Activated naive CD8-positive, alpha-beta T cell (primary cell): ENCODE measurements around the gene TLR10.

ENCODE experiments used
- H3K27ac Mint-ChIP-seq: one replicate; pipeline ENCODE4 v1.8.0; 2021; ENCODE audit warnings: mixed read lengths
- H3K27me3 Mint-ChIP-seq: one replicate; pipeline ENCODE4 v1.8.0; 2021; ENCODE audit warnings: mixed read lengths
- H3K36me3 Mint-ChIP-seq: one replicate; pipeline ENCODE4 v1.8.0; 2021; ENCODE audit warnings: mixed read lengths
- H3K4me1 Mint-ChIP-seq: one replicate; pipeline ENCODE4 v1.8.0; 2021; ENCODE audit warnings: low read depth, mixed read lengths
- H3K4me3 Mint-ChIP-seq: one replicate; pipeline ENCODE4 v1.8.0; 2021; ENCODE audit warnings: mild to moderate bottlenecking, mixed read lengths
- H3K9me3 Mint-ChIP-seq: one replicate; pipeline ENCODE4 v1.8.0; 2021; ENCODE audit warnings: low read depth, mixed read lengths

The TLR10 gene

GRCh38 chr4:38764277-38764676, 18.5 kb downstream of the TLR10 start:
- H3K9me3 Mint-ChIP-seq: no peaks in the 10 kb centered on the region
- H3K27ac Mint-ChIP-seq: no peak overlapping the region
- H3K4me1 Mint-ChIP-seq: peaks cover 10% of the 10 kb centered on the region
- H3K27me3 Mint-ChIP-seq: no peaks in the 10 kb centered on the region
- no peaks in the 10 kb centered on the region for H3K36me3 Mint-ChIP-seq
- H3K4me3 Mint-ChIP-seq: no peak overlapping the region

DNA sequence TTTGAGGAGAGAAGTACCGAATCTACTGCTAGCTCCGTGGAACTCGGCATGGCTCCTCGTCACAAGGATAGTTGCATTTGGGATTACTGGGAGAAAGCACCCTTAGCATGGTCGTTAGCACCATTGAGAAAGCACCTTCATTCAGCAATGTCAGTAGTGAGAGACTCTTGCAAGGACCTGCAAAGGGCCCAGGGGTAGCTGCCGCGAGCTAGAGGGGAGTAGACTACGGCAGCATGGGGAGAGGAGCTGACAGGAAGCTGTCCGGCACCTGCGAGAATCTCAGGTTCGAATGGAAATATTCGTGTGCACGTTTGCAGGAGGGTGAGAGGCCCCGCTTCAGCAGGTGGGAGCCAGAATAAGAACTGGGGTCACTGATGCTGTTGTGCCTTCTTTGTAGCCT, 20.2 kb downstream of the TLR10 start:
- Mint-ChIP-seq H3K27ac (no peak overlapping the region), H3K4me1 (peaks cover 10% of the 10 kb centered on the region)

DNA sequence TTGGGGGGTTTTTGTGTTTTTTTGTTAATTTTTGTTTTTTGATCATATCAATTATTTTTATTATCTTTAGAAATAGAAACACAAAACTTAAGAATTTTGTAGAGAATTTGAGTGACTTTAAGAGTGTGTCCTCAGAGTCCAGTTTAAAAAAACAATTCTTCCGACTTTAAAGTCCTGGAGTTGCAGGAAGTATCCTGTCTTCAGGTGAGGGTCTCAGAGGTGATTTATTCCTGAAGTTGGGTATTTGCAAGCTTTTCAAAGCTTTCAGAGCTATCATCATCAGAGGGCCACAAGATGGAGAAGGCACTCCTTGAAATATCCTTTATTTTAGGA, 23.0 kb downstream of the TLR10 start:
- Mint-ChIP-seq H3K9me3 (no peaks in the 10 kb centered on the region), H3K4me1 (peaks cover 10% of the 10 kb centered on the region), H3K4me3 (no peak overlapping the region)

More for the DNA sequence above, 20.2 kb downstream of the TLR10 start:
- no peak overlapping the region for H3K4me3 Mint-ChIP-seq
- H3K36me3 Mint-ChIP-seq: no peaks in the 10 kb centered on the region
- no peaks in the 10 kb centered on the region for H3K27me3 Mint-ChIP-seq
- H3K9me3 Mint-ChIP-seq: no peaks in the 10 kb centered on the region

DNA sequence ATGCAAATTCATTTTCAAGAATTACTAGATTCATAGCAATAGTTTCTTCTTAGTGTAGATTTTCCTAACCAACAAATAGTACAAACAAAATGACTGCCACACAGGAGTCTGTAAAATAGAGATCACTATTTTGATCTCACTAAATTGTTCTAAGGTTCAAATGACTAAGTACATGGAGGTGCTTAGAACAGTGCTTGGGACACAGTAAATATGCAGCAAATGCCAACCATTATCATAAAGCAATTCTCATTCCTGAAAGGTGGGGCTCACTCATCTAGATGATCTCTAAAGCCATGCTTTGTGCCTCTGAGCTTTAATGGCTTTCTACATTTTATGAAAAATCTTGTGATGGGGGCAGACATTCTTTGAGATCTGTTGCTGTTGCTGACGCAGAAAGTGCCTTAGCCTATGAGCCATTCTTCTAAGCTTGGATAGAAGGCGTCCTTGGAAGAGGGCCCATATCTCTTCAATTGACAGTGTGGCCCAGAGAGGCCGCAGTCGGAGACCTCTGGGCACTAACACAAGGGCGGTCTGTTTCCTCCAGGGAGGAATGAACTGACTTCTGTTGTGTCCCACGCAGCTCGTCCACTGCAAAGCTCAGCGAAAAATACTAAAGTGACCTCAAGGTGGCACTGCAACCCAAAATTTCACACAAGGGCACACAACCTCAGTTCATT, 23.5 kb downstream of the TLR10 start:
- no peak overlapping the region for H3K4me3 Mint-ChIP-seq

More for the DNA sequence above, 23.0 kb downstream of the TLR10 start:
- no peak overlapping the region for H3K27ac Mint-ChIP-seq
- H3K27me3 Mint-ChIP-seq: no peaks in the 10 kb centered on the region
- no peaks in the 10 kb centered on the region for H3K36me3 Mint-ChIP-seq

DNA sequence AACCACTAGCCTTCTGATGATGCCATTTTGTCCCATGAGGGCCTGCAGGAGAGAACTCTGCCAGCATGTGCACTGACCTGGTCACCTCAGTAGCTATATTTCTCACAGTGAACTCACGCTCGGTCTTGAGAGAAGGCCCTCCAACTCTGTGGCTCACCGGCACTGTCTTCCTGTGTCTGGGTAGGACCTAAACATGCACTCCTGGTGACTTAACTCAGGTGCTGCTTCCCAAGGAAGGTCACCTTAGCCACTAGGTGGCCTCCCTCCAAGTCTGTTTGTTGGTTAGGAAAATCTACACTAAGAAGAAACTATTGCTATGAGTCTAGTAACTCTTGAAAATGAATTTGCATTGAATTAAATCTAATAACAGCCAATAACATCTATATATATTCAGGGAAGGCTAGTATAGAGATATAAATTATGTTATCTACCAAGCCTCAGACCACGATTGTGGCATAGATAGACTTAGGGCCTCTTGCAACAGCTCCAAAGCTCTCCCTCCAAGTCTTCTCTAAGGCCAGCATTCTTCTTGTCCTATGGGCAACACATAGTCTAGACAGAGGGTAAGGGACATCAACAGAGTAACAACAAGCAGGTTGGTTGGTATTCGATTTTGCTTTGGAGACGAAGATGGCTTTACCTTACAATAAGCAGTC, 24.7 kb downstream of the TLR10 start:
- Mint-ChIP-seq H3K4me1 (peaks cover 10% of the 10 kb centered on the region), H3K36me3 (no peaks in the 10 kb centered on the region), H3K9me3 (no peaks in the 10 kb centered on the region), H3K27ac (no peak overlapping the region), H3K4me3 (no peak overlapping the region), H3K27me3 (no peaks in the 10 kb centered on the region)

More for the DNA sequence above, 23.5 kb downstream of the TLR10 start:
- Mint-ChIP-seq H3K4me1 (peaks cover 10% of the 10 kb centered on the region), H3K27me3 (no peaks in the 10 kb centered on the region), H3K27ac (no peak overlapping the region), H3K9me3 (no peaks in the 10 kb centered on the region), H3K36me3 (no peaks in the 10 kb centered on the region)

GRCh38 chr4:38752941-38753806, 29.6 kb downstream of the TLR10 start:
- Mint-ChIP-seq H3K4me1 (peaks cover 1% of the 10 kb centered on the region), H3K27me3 (no peaks in the 10 kb centered on the region), H3K4me3 (no peak overlapping the region), H3K36me3 (peaks cover 3% of the 10 kb centered on the region), H3K9me3 (peaks cover 1% of the 10 kb centered on the region), H3K27ac (no peak overlapping the region)

- Mint-ChIP-seq H3K27me3 (no peaks in the 10 kb centered on the region), H3K4me1 (peaks cover 1% of the 10 kb centered on the region), H3K4me3 (no peak overlapping the region), H3K27ac (no peak overlapping the region), H3K9me3 (peaks cover 4% of the 10 kb centered on the region), H3K36me3 (peaks cover 5% of the 10 kb centered on the region)
Observed at GRCh38 chr4:38752372-38752940, 30.3 kb downstream of the TLR10 start.

- Mint-ChIP-seq H3K4me1 (peaks cover 1% of the 10 kb centered on the region), H3K9me3 (peaks cover 11% of the 10 kb centered on the region), H3K4me3 (no peak overlapping the region), H3K27ac (no peak overlapping the region), H3K27me3 (no peaks in the 10 kb centered on the region), H3K36me3 (peaks cover 5% of the 10 kb centered on the region)
Observed at GRCh38 chr4:38751341-38752010, 31.3 kb downstream of the TLR10 start.

- H3K4me3 Mint-ChIP-seq: no peak overlapping the region
- peaks cover 5% of the 10 kb centered on the region for H3K36me3 Mint-ChIP-seq
- H3K4me1 Mint-ChIP-seq: peaks cover 1% of the 10 kb centered on the region
- no peaks in the 10 kb centered on the region for H3K27me3 Mint-ChIP-seq
- no peak overlapping the region for H3K27ac Mint-ChIP-seq
- peaks cover 11% of the 10 kb centered on the region for H3K9me3 Mint-ChIP-seq
Observed at GRCh38 chr4:38749336-38749735, 33.5 kb downstream of the TLR10 start.

DNA sequence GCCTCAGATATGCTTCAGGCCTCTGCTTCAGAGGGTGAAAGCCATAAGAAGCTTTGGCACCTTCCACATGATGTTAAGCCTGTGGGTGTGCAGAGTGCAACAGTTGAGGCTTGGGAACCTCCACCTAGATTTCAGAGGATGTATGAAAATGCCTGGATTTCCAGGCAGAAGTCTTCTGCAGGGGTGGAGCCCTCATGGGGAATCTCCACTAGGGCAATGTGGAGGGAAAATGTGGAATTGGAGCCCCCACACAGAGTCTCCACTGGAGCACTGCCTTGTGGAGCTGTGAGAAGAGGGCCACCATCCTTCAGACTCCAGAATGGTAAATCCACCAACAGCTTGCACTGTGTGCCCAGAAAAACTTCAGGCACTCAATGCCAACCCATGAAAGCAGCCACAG, 35.2 kb downstream of the TLR10 start:
- Mint-ChIP-seq H3K27me3 (no peaks in the 10 kb centered on the region), H3K4me3 (no peak overlapping the region), H3K4me1 (peaks cover 1% of the 10 kb centered on the region), H3K27ac (no peak overlapping the region), H3K9me3 (peaks cover 11% of the 10 kb centered on the region), H3K36me3 (peaks cover 5% of the 10 kb centered on the region)

DNA sequence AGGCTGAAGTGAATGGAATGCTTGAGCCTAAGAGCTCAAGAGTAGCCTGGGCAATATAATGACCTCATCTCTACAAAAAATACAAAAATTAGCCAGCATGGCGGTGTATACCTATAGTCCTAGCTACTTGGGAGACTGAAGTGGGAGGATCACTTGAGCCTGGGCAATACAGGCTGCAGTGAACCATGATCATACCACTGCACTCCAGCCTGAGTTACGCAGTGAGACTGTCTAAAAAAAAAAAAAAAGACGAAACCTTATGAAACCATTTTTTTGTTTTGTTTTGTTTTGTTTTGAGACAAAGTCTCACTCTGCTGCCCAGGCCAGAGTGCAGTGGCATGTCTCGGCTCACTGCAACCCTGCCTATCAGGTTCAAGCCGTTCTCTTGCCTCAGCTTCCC, 36.9 kb downstream of the TLR10 start:
- peaks cover 11% of the 10 kb centered on the region for H3K9me3 Mint-ChIP-seq

DNA sequence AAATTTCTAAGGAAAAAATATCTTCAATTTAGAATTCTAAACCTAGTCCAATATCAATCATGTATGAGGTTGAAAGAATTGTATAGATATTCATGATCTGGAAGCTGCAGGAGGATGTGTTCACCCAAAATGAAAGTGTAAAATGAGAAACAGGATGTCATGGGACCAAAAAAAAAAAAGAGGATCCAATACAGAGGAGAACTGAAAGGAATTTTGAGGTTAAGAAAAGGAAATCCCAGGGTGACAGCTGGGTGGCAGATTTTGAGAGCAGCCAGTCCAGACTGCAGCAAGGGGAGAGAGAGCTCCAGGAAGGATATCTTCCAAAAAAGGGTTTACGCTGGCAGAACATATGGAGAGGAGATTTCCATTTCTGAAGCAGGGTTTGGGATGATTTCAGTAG, 38.9 kb downstream of the TLR10 start:
- H3K27ac Mint-ChIP-seq: no peak overlapping the region
- no peaks in the 10 kb centered on the region for H3K27me3 Mint-ChIP-seq
- peaks cover 11% of the 10 kb centered on the region for H3K9me3 Mint-ChIP-seq
- peaks cover 5% of the 10 kb centered on the region for H3K36me3 Mint-ChIP-seq
- H3K4me1 Mint-ChIP-seq: no peaks in the 10 kb centered on the region
- no peak overlapping the region for H3K4me3 Mint-ChIP-seq

More for the DNA sequence above, 36.9 kb downstream of the TLR10 start:
- H3K36me3 Mint-ChIP-seq: peaks cover 5% of the 10 kb centered on the region
- no peaks in the 10 kb centered on the region for H3K4me1 Mint-ChIP-seq
- no peak overlapping the region for H3K27ac Mint-ChIP-seq
- no peaks in the 10 kb centered on the region for H3K27me3 Mint-ChIP-seq
- H3K4me3 Mint-ChIP-seq: no peak overlapping the region

- Mint-ChIP-seq H3K27ac (no peak overlapping the region), H3K9me3 (no peaks in the 10 kb centered on the region), H3K4me3 (no peak overlapping the region), H3K4me1 (no peaks in the 10 kb centered on the region), H3K27me3 (peaks cover 3% of the 10 kb centered on the region), H3K36me3 (peaks cover 5% of the 10 kb centered on the region)
Observed at GRCh38 chr4:38740303-38740702, 42.5 kb downstream of the TLR10 start.

- peaks cover 5% of the 10 kb centered on the region for H3K36me3 Mint-ChIP-seq
- H3K27ac Mint-ChIP-seq: no peak overlapping the region
- no peaks in the 10 kb centered on the region for H3K4me1 Mint-ChIP-seq
- H3K4me3 Mint-ChIP-seq: no peak overlapping the region
- H3K9me3 Mint-ChIP-seq: no peaks in the 10 kb centered on the region
- peaks cover 3% of the 10 kb centered on the region for H3K27me3 Mint-ChIP-seq
Observed at GRCh38 chr4:38738940-38739803, 43.6 kb downstream of the TLR10 start.
